HG02970 (cell line): ENCODE data around the gene AGAP1.

Experiments
- ATAC-seq: cut with Tn5 transposase; IDR thresholded peaks from one replicate; pipeline ENCODE4 v1.9.1; 2021; ENCODE audit warnings: mild to moderate bottlenecking, moderate library complexity, moderate number of reproducible peaks; ENCODE audit not compliant: unreplicated experiment, low FRiP score

Gene AGAP1

GRCh38 chr2:235618039-235618438 lies 124.2 kb downstream of the AGAP1 start:
- no peak for ATAC-seq

- ATAC-seq: no peak
Measured at GRCh38 chr2:235619544-235619943, 125.7 kb downstream of the AGAP1 start.

- no peak for ATAC-seq
Measured at GRCh38 chr2:235621736-235622135, 127.9 kb downstream of the AGAP1 start.

- ATAC-seq: no peak
Measured at GRCh38 chr2:235623111-235623510, 129.3 kb downstream of the AGAP1 start.

GRCh38 chr2:235623752-235624151 lies 129.9 kb downstream of the AGAP1 start:
- no peak for ATAC-seq

- ATAC-seq: no peak
Measured at GRCh38 chr2:235626658-235627057, 132.8 kb downstream of the AGAP1 start.

GRCh38 chr2:235627682-235628081 lies 133.8 kb downstream of the AGAP1 start:
- no peak for ATAC-seq

GRCh38 chr2:235630718-235631296 lies 137.0 kb downstream of the AGAP1 start:
- no peak for ATAC-seq

GRCh38 chr2:235634435-235635158 lies 140.8 kb downstream of the AGAP1 start:
- no peak for ATAC-seq

- no peak for ATAC-seq
Measured at GRCh38 chr2:235636546-235636945, 142.7 kb downstream of the AGAP1 start.

- ATAC-seq: no peak
Measured at GRCh38 chr2:235637896-235638295, 144.1 kb downstream of the AGAP1 start.

GRCh38 chr2:235638541-235639427 lies 144.9 kb downstream of the AGAP1 start:
- ATAC-seq: no peak

GRCh38 chr2:235639428-235639773 lies 145.6 kb downstream of the AGAP1 start:
- ATAC-seq: no peak

GRCh38 chr2:235639885-235640284 lies 146.0 kb downstream of the AGAP1 start:
- ATAC-seq: no peak

GRCh38 chr2:235640377-235640776 lies 146.5 kb downstream of the AGAP1 start:
- ATAC-seq: no peak

GRCh38 chr2:235640926-235641723 lies 147.3 kb downstream of the AGAP1 start:
- no peak for ATAC-seq

- ATAC-seq: no peak
Measured at GRCh38 chr2:235641956-235642355, 148.1 kb downstream of the AGAP1 start.

GRCh38 chr2:235642446-235643098 lies 148.7 kb downstream of the AGAP1 start:
- no peak for ATAC-seq

- no peak for ATAC-seq
Measured at GRCh38 chr2:235643680-235644511, 150.1 kb downstream of the AGAP1 start.
